Brain microvascular endothelial cell (primary cell): ENCODE data around the gene AMN.

ENCODE experiments used
- DNase-seq: peaks from one replicate; pipeline ENCODE4 v3.0.0-alpha.2; 2020
- H3K27ac ChIP-seq: fragments of 250-450 bp; sonication (Bioruptor Pico); 2 replicates; pipeline ENCODE4 v1.5.1; 2020; ENCODE audit warnings: mild to moderate bottlenecking, moderate library complexity
- H3K27me3 ChIP-seq: fragments of 250-450 bp; sonication (Bioruptor Pico); replicated peaks from 2 replicates; pipeline ENCODE4 v1.5.1; 2020; ENCODE audit warnings: mild to moderate bottlenecking
- H3K36me3 ChIP-seq: fragments of 250-450 bp; sonication (Bioruptor Pico); replicated peaks from 2 replicates; pipeline ENCODE4 v1.5.1; 2020; ENCODE audit warnings: mild to moderate bottlenecking
- H3K4me3 ChIP-seq: 2 replicates; pipeline ENCODE4 v1.5.1; 2011; ENCODE audit warnings: low read depth, mild to moderate bottlenecking, control low read depth, low read length, moderate library complexity
- in situ Hi-C: cut with HindIII; loops from 2 replicates; pipeline ENCODE4 v1.10.0; 2017; ENCODE audit warnings: low sequenced_read_pairs, low pct_ligation_motif_present
- TF ChIP-seq, protein P1 (sequence below): IDR thresholded peaks from 2 replicates; pipeline ENCODE4 v1.5.1; 2011; ENCODE audit warnings: low read depth, mild to moderate bottlenecking, moderate library complexity, low read length, control low read depth, inconsistent platforms; ENCODE audit errors: missing control alignments

AMN gene

DNA sequence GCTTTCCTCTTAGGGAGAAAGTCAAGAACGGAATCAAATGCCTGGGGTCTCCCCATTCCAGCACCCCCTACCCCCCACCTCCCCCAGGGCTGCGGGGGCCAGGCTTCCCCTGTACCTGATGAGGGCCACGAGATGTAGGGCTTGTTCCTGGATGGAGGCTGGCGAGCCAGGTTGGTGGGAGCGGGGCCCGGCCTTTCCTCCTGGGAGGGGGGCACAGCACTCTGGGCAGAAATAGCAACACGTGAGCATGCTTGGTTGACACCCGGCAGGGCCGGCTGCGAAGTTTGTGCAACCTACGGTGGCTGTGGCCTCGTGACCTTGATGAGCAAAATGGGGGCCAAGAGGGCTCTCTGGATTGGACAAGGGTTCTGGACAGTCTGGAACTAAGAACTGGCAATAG lies 15.7 kb downstream of the AMN start:
- Histone ChIP-seq H3K36me3 (peaks cover 72% of the 10 kb centered on the region), H3K27me3 (no peaks in the 10 kb centered on the region), H3K27ac (no peak overlapping the region), H3K4me3 (no peak overlapping the region)
- in situ Hi-C loops: no loop called here
- no peak for DNase-seq
- TF ChIP-seq, protein P1, sequence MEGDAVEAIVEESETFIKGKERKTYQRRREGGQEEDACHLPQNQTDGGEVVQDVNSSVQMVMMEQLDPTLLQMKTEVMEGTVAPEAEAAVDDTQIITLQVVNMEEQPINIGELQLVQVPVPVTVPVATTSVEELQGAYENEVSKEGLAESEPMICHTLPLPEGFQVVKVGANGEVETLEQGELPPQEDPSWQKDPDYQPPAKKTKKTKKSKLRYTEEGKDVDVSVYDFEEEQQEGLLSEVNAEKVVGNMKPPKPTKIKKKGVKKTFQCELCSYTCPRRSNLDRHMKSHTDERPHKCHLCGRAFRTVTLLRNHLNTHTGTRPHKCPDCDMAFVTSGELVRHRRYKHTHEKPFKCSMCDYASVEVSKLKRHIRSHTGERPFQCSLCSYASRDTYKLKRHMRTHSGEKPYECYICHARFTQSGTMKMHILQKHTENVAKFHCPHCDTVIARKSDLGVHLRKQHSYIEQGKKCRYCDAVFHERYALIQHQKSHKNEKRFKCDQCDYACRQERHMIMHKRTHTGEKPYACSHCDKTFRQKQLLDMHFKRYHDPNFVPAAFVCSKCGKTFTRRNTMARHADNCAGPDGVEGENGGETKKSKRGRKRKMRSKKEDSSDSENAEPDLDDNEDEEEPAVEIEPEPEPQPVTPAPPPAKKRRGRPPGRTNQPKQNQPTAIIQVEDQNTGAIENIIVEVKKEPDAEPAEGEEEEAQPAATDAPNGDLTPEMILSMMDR: no peak

DNA sequence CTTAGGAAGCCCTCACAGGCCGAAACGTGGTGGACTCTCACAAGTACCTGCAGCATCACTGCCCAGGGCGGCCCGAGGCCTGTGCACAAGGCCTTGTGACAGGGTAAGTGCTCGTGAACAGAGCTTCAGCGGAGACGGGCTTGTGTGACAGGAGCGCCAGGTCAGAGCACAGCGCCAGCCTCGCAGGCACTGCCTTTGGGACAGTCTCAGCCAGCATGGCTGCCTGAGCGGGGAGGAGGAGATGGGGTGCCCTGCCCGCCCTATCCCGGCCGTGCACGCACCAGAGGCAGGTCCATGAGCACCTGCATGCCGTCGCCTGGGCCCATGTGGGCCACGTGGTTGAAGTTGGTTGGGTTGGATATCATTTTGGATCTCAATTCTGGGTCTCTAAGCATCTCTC lies 16.9 kb downstream of the AMN start:
- in situ Hi-C loops: no loop called here
- TF ChIP-seq, protein P1: no peak
- Histone ChIP-seq H3K36me3 (peaks cover 73% of the 10 kb centered on the region), H3K27ac (no peak overlapping the region), H3K4me3 (no peak overlapping the region), H3K27me3 (no peaks in the 10 kb centered on the region)
- DNase-seq: no peak

DNA sequence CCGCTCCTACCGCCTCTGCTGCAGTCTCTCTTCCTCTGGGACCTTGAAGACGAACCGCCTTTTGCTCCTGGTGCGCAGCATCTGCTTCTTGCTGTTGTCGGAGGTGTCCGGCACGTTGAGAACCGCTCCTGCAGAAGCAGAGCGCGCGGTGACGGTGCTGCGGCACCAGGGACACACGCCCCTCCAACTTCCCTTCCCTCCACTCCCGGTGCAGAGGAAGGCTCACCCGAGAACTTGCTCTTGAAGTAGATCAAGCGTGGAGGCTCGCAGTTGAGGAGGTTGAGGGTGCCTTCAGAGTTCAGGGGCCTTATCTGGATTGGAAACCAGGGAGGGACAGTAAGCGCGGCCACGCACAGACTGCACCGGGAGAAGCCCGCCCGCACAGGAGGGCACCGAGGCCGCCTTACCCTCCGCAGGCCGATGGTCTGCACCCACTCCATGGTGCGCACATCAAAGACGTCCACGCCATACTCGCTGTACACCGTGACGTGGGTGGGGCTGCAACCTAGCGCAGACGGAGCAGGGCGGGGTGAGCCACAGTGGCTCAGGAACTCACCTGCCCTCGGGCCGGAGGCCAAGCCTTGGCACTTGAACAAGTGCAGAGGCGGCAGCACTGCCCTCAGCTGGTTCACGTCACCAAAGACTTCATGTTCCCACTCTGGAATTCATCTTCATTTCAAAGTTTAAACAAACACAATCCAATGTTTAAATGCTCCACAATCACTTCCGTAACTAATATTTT lies 17.5 kb downstream of the AMN start:
- TF ChIP-seq, protein P1: no peak
- H3K4me3 ChIP-seq: no peak overlapping the region
- no peak for DNase-seq
- H3K36me3 ChIP-seq: peaks cover 79% of the 10 kb centered on the region
- no peaks in the 10 kb centered on the region for H3K27me3 ChIP-seq
- in situ Hi-C loops: no loop called here
- H3K27ac ChIP-seq: no peak overlapping the region

DNA sequence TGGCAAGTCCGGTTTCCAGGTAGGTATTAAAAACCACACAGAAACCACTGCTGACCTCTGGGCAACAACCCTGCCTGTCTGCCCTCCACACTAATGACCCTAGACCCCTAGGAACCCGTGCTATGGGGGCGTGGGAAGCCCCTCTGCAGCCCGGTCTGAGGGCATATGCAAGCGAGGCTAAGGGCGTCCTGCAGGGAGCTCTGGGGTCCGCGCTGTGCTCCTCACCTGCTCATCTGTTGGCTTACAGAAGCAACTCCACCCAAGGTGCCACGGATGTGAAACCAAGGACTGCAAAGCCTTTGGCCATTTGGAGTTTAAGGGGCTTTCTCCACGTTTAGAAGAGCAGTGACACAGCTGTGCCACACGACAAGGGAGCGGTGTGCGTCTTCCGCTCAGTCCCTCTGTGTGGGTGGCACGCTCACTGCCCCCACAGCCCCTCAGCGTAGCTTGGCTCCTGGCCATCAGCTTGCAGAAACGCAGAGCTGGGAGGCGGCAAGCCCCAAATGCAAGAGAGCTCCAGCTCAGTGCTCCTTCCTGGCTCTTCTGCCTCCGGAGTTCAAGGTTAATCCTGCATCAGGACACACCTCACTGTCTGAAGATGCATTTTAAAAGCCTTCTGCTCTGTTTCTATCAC lies 18.4 kb downstream of the AMN start:
- Histone ChIP-seq H3K27ac (no peak overlapping the region), H3K36me3 (peaks cover 88% of the 10 kb centered on the region), H3K4me3 (no peak overlapping the region), H3K27me3 (no peaks in the 10 kb centered on the region)
- TF ChIP-seq, protein P1: no peak
- no peak for DNase-seq
- in situ Hi-C loops: no loop called here

DNA sequence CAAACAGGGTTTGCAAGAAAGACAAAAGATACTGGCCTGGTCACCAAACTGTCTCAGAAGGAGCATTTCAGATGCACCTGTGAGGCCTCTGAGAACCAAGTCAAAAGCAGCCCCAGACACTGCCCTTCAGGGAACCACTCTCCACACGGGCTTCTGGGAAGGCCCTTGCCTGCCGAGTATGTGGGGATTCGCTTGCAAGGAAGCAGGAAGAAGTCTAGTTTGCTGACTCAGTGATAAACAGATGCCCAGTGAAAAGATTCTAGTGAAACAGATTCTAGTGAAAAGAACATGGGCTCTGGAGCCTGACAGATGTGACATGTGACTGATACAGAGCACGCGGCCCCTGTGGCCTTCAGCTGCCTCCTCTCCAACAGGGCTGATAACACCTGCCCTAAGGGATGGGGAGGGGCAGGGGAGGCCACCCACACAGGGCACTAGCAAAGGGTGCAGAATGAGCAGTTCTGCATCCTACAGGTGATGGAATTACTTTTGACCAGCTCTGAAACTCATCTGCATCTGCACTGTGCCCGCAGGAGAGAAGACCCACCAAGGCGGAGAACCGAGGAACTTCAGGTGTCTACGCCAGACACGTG lies 19.1 kb downstream of the AMN start:
- H3K27me3 ChIP-seq: no peaks in the 10 kb centered on the region
- TF ChIP-seq, protein P1: no peak
- no peak overlapping the region for H3K4me3 ChIP-seq
- in situ Hi-C loops: no loop called here
- no peak for DNase-seq
- H3K36me3 ChIP-seq: peaks cover 90% of the 10 kb centered on the region
- no peak overlapping the region for H3K27ac ChIP-seq
